ENCODE measurements around the gene MYO1D.

MYO1D gene

DNA sequence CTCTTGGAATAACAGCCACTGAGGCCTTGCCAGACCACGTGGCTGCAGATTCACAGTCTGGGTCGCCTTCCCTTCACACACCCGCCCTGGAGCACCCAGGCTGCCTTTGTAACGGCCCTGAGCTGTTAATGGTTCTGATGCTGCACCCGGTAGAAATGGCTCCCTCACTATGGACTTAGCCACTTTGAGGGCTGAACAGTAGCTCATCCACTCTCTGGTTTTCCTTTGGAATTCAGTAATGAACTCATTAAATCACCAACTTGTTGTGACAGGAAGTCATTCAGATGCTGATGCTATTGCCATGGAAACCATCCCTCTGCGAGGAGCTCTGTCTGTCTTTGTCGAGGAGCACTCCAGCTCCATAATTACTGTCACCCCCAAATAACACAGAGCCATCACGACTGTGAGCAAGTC lies 330.9 kb downstream of the MYO1D start:
- TF ChIP-seq ZFP3 (CRISPR knock-in tag; IDR thresholded peaks at IDR 0.05) (no peak), CSDC2 (CRISPR knock-in tag; IDR thresholded peaks at IDR 0.05) (no peak)
- no peak for ATAC-seq

DNA sequence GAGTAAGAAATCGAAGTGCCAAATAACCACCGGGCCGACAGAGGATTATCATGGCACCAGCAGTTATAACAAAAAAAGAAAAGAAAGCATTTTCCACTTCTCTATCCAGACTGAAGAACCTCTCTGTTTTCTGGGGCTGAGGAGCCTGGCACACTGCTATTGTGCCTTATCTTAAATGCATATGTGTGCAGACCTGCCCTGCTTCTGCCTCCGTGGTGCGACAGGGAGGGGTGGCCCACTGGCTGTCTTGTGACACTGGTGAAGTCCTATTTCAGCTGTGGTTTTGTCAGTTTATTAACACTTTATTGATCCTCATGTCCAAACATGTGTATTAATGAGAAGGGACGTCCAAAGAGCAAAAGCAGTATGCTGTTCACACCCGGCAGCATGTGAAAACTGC lies 334.7 kb downstream of the MYO1D start:
- TF ChIP-seq, protein P1, sequence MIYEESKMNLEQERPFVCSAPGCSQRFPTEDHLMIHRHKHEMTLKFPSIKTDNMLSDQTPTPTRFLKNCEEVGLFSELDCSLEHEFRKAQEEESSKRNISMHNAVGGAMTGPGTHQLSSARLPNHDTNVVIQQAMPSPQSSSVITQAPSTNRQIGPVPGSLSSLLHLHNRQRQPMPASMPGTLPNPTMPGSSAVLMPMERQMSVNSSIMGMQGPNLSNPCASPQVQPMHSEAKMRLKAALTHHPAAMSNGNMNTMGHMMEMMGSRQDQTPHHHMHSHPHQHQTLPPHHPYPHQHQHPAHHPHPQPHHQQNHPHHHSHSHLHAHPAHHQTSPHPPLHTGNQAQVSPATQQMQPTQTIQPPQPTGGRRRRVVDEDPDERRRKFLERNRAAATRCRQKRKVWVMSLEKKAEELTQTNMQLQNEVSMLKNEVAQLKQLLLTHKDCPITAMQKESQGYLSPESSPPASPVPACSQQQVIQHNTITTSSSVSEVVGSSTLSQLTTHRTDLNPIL (CRISPR knock-in tag; IDR thresholded peaks at IDR 0.05; ENCODE audit: low read depth), result no peak
- no peak for TF ChIP-seq ZNF565 (CRISPR knock-in tag; conservative IDR thresholded peaks at IDR 0.05; ENCODE audit: low read depth)
- no peak for TF ChIP-seq TOX (CRISPR knock-in tag; IDR thresholded peaks at IDR 0.05; ENCODE audit: borderline replicate concordance)
- ATAC-seq, result no peak

DNA sequence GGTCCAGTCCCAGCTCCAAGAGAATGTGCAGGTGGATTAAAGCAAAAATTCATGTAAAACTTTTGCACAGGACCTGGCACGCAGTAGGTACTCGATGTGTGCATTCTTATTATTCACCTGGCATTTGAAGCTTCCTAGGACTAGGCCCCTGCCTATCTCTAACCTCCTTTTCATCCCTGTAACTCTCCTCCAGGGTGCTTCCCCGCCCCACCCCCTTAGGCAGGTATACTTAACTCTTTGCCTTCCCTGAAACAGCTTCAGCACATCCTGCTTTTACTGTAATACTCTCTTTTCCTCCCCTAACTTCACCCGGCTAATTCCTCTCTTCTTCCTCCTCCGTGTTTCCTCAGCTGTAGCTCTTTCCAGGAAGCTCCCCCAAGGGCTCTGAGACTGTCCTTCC lies 335.3 kb downstream of the MYO1D start:
- no peak for TF ChIP-seq SNAI2 (CRISPR knock-in tag; IDR thresholded peaks at IDR 0.05)
- no peak for ATAC-seq

DNA sequence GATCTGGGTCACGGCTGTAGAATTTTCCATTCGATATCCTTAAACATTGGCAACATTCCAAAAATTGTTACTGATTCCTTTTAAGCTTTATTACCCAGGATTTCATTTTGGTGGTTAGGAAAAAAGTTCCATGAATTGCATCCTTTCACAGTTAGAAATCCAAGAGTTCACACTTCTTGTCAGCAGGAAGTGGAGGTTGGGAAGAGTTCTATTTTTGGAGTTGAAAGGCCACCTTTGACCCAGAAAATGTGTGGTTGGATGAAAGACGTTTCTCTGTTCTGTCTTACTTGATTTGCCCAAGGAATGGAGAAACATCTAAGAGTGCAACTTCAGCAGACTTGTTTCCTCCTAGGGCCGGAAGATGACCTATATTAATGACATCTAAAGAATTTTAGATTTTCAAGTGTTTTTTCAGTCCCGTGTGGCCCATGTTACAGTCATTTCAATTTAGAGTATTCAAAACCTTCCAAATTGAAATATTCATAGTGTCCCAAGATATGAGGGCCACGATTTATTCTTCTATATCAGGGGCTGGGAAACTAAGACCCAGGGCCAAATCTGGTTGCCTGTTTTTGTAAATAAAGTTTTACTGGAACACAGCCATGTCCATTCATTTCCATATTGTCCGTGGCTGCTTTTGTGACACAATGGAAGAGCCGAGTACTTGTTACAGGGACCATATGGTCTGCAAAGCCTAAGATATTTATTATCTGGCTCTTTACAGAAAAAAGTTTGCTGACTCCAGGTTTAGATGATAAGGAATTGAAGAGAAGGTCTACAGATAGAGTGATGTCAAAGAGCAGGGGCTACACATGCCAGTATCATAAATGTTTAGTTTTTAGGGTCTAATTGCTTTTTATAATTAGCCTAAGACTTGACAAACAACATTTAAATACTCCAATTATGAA lies 339.9 kb downstream of the MYO1D start:
- TF ChIP-seq, protein P1 (CRISPR knock-in tag; IDR thresholded peaks at IDR 0.05; ENCODE audit: low read depth), result no peak
- TF ChIP-seq GLIS3 (CRISPR knock-in tag; IDR thresholded peaks at IDR 0.05) (no peak), BACH2 (CRISPR knock-in tag; IDR thresholded peaks at IDR 0.05; ENCODE audit: borderline replicate concordance) (no peak), OSR1 (CRISPR knock-in tag; IDR thresholded peaks at IDR 0.05) (no peak), ARNTL (CRISPR knock-in tag; IDR thresholded peaks at IDR 0.05; ENCODE audit: borderline replicate concordance, low read depth) (no peak), TCF4 (CRISPR knock-in tag; IDR thresholded peaks at IDR 0.05; ENCODE audit: borderline replicate concordance) (no peak), ESRRG (CRISPR knock-in tag; IDR thresholded peaks at IDR 0.05) (no peak), ZNF565 (CRISPR knock-in tag; conservative IDR thresholded peaks at IDR 0.05; ENCODE audit: low read depth) (no peak)
- TF ChIP-seq, protein P2, sequence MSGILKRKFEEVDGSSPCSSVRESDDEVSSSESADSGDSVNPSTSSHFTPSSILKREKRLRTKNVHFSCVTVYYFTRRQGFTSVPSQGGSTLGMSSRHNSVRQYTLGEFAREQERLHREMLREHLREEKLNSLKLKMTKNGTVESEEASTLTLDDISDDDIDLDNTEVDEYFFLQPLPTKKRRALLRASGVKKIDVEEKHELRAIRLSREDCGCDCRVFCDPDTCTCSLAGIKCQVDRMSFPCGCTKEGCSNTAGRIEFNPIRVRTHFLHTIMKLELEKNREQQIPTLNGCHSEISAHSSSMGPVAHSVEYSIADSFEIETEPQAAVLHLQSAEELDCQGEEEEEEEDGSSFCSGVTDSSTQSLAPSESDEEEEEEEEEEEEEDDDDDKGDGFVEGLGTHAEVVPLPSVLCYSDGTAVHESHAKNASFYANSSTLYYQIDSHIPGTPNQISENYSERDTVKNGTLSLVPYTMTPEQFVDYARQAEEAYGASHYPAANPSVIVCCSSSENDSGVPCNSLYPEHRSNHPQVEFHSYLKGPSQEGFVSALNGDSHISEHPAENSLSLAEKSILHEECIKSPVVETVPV (CRISPR knock-in tag; IDR thresholded peaks at IDR 0.05), result no peak

DNA sequence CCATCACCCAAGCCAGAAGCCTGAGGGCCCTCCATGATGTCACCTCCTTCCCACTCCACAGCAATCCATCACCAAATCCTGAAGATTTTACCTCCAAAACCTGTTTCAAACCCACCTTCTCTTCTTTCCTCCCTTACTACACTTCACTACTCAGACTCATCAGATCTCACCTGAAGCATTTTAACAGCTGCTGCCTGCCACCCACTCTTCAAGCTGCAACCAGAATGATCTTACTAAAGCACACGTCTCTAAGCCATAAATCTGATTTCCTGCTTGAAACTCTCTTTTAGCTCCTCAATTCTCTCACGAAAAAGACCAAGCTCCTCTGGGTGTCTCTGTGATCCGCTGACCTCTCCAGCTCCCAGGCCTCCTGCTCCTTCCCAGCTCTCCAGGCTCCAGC lies 343.6 kb downstream of the MYO1D start:
- TF ChIP-seq GLIS3 (CRISPR knock-in tag; IDR thresholded peaks at IDR 0.05) (no peak), RARB (CRISPR knock-in tag; IDR thresholded peaks at IDR 0.05) (no peak), BACH2 (CRISPR knock-in tag; IDR thresholded peaks at IDR 0.05; ENCODE audit: borderline replicate concordance) (no peak), CSDC2 (CRISPR knock-in tag; IDR thresholded peaks at IDR 0.05) (no peak), SNAI2 (CRISPR knock-in tag; IDR thresholded peaks at IDR 0.05) (no peak), ZC3H10 (CRISPR knock-in tag; IDR thresholded peaks at IDR 0.05) (no peak), ARNTL (CRISPR knock-in tag; IDR thresholded peaks at IDR 0.05; ENCODE audit: borderline replicate concordance, low read depth) (no peak), ESRRG (CRISPR knock-in tag; IDR thresholded peaks at IDR 0.05) (no peak)
- TF ChIP-seq, protein P1 (CRISPR knock-in tag; IDR thresholded peaks at IDR 0.05; ENCODE audit: low read depth), result no peak
- TF ChIP-seq, protein P3, sequence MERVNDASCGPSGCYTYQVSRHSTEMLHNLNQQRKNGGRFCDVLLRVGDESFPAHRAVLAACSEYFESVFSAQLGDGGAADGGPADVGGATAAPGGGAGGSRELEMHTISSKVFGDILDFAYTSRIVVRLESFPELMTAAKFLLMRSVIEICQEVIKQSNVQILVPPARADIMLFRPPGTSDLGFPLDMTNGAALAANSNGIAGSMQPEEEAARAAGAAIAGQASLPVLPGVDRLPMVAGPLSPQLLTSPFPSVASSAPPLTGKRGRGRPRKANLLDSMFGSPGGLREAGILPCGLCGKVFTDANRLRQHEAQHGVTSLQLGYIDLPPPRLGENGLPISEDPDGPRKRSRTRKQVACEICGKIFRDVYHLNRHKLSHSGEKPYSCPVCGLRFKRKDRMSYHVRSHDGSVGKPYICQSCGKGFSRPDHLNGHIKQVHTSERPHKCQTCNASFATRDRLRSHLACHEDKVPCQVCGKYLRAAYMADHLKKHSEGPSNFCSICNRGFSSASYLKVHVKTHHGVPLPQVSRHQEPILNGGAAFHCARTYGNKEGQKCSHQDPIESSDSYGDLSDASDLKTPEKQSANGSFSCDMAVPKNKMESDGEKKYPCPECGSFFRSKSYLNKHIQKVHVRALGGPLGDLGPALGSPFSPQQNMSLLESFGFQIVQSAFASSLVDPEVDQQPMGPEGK (CRISPR knock-in tag; IDR thresholded peaks at IDR 0.05; ENCODE audit: borderline replicate concordance), result no peak
- no peak for ATAC-seq

More for the DNA sequence above, 339.9 kb downstream of the MYO1D start:
- no peak; the same call in 2 of the 3 replicates for ATAC-seq
